ENCODE data around the gene MAGEA8.

DNA sequence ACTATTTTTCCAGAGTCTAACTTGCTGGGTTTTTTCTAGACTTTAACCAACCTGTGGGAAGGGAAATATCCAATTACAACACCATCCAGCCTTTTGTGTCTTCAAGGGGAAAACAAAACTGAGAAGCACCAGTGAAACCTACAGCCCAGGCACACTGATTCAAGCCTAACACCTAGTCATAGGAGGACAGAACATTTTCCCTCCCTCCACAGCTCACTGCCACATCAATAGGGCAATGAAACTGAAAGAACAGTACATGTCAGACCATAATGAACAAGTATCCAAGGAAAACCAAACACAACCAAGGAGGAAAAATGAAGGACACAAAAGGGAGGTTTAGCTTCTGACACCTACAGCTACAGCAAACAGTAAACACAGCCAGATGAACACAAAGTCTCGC is 17.6 kb downstream of the MAGEA8 start:
- TF ChIP-seq, protein P1, sequence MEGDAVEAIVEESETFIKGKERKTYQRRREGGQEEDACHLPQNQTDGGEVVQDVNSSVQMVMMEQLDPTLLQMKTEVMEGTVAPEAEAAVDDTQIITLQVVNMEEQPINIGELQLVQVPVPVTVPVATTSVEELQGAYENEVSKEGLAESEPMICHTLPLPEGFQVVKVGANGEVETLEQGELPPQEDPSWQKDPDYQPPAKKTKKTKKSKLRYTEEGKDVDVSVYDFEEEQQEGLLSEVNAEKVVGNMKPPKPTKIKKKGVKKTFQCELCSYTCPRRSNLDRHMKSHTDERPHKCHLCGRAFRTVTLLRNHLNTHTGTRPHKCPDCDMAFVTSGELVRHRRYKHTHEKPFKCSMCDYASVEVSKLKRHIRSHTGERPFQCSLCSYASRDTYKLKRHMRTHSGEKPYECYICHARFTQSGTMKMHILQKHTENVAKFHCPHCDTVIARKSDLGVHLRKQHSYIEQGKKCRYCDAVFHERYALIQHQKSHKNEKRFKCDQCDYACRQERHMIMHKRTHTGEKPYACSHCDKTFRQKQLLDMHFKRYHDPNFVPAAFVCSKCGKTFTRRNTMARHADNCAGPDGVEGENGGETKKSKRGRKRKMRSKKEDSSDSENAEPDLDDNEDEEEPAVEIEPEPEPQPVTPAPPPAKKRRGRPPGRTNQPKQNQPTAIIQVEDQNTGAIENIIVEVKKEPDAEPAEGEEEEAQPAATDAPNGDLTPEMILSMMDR (IDR thresholded peaks at IDR 0.05): no peak
- no peak for TF ChIP-seq EZH2 (IDR thresholded peaks at IDR 0.05; ENCODE audit: borderline replicate concordance, insufficient read depth, low read depth, low read length, poor library complexity, severe bottlenecking)
